GM12873 (cell line): ENCODE data around the gene PHYHIPL.
A peak's percentile ranks its signal among the peaks of the same experiment; 100 is the strongest.

ENCODE experiments used
- TF ChIP-seq, protein P1 (sequence below): IDR thresholded peaks from 2 replicates; pipeline ENCODE4 v1.5.1; 2012; ENCODE audit warnings: low read depth, mild to moderate bottlenecking, moderate library complexity, low read length, control low read depth; ENCODE audit not compliant: insufficient read depth; ENCODE audit errors: missing control alignments

Gene PHYHIPL

DNA sequence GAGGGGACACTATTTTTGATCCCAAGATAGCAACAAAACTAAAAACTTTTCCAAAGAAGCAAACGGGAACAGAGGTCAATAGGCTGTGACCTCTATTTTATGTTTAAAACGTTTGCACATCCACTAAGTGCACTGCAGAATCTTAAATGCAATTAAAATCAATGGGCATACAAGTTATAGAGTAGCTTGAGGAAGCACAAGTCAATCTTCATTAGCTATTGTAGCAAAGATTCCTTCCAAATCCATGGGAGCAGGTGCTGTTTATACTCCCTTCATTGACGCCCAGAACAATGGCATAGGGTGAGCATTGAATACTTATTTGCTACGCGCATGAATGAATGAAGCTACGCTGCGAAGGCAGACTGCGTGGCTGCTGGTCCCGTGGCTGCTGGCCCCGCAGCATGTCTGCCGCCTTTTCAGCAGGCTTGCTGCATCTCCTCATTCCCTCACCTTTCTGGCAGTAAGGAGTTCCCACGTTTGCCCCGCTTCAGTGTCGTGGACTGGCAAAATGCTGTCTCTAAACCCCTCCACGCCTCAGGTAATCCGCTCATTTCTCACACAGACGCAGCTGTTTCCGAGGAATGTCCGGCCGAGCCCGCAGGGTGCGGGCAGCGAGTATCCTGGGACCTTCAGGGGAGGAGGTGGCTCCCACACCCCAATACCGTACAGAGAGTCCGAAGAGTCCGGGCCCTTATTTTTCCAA, 754 bp upstream of the PHYHIPL start:
- TF ChIP-seq, protein P1, sequence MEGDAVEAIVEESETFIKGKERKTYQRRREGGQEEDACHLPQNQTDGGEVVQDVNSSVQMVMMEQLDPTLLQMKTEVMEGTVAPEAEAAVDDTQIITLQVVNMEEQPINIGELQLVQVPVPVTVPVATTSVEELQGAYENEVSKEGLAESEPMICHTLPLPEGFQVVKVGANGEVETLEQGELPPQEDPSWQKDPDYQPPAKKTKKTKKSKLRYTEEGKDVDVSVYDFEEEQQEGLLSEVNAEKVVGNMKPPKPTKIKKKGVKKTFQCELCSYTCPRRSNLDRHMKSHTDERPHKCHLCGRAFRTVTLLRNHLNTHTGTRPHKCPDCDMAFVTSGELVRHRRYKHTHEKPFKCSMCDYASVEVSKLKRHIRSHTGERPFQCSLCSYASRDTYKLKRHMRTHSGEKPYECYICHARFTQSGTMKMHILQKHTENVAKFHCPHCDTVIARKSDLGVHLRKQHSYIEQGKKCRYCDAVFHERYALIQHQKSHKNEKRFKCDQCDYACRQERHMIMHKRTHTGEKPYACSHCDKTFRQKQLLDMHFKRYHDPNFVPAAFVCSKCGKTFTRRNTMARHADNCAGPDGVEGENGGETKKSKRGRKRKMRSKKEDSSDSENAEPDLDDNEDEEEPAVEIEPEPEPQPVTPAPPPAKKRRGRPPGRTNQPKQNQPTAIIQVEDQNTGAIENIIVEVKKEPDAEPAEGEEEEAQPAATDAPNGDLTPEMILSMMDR: no peak

DNA sequence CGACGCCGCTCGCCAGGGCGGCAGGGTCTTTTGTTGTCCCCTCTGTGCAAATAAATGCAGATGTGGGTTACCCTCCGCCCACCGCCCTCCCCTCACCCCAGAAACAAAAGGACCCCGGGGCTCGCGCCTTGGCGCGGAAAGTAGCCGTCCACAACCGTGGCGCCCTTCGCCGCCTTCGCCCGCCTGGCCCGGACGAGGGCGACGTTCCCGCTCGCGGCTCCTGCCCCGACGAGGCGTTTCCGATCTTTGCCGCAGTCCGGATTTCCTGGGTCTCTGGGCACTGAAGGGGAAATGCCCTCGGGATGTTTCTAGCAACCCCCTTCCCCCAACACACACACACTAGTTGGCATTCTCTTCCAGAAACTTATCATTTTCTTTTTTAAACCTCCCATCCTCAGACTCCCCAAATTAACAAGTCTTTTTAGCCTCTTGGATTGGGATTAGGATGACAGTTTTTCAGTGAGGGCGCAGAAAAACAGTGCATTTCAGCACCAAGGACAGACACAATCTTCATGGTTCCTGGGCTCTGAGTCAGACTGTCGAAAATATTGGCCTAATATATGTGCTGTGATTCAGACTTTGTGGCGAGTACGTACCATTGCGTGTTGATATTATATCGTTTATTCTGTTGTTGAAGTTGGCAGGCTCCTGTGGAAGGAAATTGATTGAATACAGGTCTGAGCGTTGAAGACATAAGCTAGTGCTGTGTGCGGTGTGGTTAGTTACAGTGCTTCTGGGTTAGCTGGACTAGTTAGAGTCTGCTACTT, 771 bp downstream of the PHYHIPL start:
- TF ChIP-seq, protein P1: no peak

DNA sequence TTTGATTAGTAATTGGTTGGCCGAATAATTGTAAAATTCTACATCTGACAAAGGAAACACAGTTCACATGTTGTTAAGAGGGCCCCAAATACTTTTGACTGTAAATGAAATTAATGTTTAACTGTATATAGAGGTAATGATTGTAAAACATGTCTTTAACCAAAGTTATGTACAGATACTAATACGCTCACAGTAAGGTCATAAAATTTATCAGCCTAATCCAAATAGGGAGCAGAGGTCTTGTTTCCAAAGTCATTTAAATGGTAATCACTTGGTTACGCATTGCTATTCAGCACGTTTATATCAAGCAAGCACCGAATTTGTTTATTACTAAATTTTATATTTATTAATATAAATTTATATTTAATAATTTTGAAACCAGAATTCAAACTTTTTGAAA, 1.4 kb downstream of the PHYHIPL start:
- TF ChIP-seq, protein P1: no peak

DNA sequence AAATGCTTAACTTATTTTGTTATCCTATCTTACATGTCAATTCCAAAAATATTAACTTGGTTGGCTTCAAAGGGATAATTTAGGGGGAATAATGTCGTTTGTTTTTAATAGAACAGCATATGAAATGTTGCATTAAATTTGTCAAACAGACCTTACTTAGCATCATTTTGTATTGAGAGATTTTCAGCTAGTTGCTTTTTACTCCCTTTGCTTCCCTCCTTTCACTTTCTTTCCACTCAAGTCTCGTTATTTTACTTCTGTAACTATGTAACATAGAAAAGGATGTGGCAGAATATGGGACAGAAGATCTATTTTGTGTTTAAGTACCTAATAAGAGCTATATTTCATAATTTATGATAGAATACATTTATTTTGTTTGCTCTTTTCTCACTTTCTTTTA, 2.6 kb downstream of the PHYHIPL start:
- TF ChIP-seq, protein P1: no peak

DNA sequence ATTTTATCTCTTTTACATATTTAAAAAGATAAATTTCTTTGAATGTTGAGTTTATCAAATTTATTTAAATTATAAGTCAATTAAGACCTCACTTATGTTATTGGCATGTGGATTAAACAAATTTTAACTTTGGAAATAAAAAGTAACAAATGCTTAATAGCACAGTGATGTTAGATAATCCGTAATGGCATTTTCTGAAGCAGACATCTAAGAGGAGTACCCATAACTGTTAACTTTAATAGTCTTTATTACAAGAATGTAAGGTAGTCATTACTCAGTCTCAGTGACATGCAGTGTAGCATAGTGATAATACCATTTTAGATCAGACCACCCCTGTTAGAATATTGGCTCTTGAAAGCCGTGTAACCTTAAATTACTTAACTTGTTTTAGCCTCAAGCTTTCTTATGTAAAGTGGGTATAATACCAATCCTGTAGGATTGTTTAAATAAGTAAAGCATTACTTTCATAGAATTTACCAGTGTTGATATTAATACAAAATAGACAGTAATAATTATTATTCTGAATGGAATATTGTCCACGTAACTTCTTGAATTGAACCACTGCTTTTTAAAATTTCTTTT, 4.3 kb downstream of the PHYHIPL start:
- TF ChIP-seq, protein P1: no peak

DNA sequence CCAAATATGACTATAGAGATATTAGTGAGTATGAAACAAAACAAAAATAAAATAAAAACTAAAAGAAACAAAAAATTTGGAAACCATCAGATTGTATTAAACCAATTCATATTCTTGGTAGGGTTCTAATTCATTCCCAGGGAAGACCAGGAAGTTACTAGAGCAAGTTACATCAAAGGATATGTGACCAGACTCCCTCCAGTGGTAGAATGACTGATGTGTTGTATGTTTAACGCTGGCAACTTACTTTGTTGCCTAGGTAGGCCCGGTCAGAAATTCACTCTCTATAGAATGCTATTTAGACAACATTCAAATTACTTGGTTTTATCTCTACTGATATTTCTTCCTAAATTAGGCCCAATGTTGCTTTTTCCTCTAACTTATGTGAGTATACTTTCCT, 5.2 kb downstream of the PHYHIPL start:
- TF ChIP-seq, protein P1: peak; percentile 46

DNA sequence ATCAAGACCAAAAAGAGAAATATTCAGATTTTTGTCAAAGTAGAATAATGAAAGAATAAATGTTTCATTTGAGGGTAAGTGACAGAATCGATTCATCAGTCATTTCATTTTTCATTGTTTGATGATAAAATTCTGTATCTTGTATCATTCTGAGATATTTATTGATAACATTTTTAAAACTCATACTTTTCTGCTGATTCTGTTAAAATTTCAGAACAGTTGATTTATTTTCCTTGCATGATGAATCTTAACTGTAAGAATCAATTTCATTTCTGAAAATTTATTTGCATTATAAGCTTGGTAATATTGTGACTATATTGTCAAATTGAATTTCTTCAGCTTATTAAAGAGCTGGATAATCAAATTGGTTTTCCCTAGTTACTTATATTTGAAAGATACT, 13.9 kb downstream of the PHYHIPL start:
- TF ChIP-seq, protein P1: no peak
